Right forelimb (tissue), 1 donor: ENCODE measurements around the gene ARHGAP8.
A peak's percentile ranks its signal among the peaks of the same experiment; 100 is the strongest.
"Not testable (repeated sequence)": the region's sequence is repeated elsewhere in the genome, so short reads cannot be mapped to it uniquely, and the experiment has no call there.

Experiments
- DNase-seq: peaks from one replicate; pipeline ENCODE4 v3.0.0-alpha.2; 2018

ARHGAP8 gene

DNA sequence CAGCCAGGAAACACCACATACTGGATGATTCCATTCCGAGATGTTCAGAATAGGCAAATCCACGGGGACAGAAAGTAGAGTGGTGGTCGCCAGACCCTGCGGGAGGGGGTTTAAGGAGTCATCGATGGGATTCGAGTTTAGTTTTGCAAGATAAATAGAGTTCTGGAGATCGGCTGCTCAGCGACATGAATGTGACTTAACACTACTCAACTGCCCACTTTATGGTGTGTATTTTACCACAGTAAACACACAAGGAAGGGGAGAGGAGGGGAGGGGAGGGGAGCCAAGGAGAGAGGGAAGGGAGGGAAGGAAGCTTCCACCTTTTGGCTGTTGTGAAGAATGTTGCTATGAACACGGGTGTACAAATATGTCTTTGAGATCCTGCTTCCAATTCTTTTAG is 10.4 kb upstream of the ARHGAP8 start:
- no peak for DNase-seq

DNA sequence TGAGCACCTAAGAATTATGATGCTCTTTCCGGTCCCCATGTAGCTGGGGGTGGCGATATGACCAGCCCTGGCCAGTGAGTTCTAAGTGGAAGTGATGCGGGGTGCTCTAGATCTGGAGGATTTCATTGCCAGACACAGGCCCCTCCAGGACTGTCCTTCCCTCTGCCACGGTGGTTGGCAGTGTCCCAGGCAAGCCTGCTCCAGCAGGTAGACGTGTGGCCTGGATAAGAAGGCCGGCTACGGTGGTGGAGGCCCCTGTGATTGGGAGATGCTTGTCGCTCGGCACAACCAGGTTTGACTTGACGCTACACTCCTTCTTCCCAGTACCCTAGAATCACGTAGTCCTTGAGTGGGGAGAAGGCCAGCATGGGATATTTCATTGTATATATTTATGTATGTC is 9.1 kb upstream of the ARHGAP8 start:
- no peak for DNase-seq

DNA sequence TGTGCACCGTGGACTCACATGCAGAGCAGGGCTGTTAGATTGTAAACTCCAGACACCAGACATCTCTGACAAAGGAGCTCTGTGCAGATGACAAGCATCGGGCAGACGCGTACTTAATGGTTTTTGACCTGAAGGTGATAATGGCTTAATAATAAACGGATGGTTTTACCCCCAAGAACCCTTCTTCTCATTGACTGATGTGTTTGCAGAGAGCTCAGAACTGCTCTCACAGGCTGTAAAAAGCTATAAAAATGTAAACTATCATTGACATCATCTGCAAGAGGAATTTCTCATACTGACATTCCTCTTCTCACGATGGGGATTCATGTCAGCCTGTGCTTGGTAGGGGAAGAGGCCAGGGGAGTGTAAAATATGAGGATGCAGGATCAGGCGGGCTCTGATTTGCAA is 8.6 kb upstream of the ARHGAP8 start:
- no peak for DNase-seq

DNA sequence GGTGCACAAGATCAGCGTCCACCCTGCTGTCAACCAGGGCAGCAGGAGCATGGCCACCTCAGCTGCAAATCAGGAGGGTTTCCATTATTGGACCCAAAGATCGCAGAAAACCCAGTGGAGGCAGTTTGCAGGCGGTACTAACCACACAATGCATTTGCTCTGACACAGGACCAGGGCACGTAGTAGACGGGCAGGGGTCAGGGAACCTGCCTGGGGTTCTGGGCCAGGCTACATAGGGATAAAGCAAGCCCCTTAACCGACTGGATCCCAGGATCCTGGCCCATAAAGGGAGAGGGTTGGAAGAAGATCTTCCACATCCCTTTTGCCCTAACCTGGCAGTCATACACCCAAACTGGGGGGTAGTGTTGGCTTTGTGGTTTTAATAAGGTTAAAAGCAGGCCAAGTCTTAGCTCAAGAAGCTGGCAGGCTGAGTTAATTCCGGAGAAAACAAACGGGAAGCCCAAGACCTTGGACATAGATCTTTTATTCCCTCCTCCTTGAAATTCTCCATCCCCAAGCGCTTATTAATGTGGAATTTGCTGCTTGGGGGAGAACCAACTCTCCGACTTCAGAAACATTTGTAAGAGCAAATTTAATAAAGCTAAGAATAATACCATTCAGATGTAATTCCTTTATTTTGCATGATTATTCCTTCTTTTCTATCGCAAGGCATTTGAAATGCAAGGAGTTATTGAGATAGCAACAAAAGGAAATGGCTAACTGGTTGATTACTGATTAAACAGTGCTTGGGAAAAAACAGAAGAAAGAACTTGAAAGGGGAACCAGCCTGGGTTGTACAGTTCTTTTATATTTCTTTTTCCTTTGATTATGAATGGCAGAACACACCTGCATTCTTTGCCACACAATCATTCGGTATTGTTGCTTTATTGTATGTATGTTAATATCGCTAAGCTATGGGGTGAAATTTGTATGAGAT is 6.3 kb upstream of the ARHGAP8 start:
- no peak for DNase-seq

DNA sequence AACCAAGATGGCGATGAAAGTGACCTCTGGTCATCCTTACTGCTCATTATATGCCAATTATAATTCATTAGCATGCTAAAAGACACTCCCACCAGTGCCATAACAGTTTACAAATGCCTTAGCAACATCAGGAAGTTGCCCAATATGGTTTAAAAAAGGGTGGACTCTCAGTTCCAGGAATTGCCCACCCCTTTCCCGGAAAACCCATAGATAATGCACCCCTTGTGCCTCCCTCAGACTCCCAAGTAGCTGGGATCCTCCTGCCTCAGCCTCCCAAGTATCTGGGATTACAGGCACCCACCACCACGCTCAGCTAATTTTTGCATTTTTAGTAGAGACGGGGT is 4.6 kb upstream of the ARHGAP8 start:
- not testable (repeated sequence) for DNase-seq

DNA sequence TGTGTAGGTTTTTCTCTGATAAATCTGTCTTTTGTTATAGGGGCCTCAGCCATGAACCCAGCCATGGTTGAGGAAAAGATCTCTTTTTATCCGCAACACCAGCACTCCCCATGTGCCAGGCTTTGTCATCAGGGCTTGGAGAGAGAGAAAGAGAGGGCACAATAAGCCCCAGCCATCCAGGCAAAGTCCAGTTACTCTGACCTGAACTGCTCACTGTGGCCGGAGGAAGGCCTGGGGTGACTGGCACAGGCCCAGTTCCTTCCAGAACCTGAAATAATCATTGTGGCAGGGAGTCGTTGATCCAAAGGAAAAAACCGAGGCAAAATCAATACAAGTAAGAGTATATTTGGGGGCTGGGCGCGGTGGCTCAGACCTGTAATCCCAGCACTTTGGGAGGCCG is 3.9 kb upstream of the ARHGAP8 start:
- no peak for DNase-seq

DNA sequence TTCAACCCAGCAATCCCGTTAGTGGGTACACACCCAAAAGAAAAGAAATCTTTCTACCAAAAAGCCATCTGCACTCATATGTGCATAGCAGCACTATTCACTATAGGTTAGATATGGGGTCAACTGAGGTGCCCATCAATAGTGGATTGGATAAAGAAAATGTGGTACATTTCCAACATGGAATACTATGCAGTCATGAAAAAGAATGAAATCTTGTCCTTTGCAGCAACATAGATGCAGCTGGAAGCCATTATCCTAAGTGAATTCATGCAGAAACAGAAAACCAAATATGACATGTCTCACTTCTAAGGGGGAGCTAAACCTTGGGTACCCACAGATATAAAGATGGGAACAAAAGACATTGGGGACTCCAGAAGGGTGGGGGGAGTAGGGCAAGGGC is 1.9 kb upstream of the ARHGAP8 start:
- DNase-seq = no peak

DNA sequence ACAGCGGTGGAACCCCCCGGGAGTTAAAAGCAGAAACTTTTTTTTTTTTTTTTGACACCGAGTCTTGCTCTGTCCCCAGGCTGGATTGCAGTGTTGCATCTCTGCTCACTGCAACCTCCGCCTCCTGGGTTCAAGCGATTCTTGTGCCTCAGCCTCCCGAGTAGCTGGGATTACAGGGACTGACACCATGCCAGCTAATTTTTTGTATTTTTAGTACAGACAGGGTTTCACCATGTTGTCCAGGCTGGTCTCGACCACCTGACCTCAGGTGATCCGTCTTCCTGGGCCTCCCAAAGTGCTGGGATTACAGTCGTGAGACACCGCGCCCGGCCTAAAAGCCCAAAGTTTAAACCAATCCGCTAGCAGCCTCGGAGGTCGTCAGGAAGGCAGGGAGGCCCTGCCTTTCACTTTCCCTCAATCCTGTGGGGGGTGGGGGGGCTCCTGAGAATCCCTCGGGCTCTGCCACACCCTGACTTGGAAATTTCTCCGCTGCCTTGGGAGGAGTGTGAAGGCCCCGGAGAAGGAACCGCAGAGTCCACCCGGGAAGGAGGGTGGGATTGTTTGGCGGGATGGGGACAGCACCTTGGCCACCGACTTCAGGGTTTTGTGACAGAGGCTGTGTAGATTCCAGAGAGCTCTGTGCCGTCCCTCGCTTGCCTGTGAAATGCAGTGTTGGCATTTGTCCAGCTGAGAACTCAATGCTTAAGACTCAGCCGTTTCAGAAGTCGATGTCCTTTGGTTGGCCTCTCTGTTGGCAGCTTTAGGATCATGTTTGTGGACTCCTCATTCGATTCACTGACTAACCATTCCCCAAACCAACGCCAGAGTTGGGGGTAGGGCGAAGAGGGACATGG is 1.0 kb downstream of the ARHGAP8 start:
- DNase-seq = peak; percentile 67

DNA sequence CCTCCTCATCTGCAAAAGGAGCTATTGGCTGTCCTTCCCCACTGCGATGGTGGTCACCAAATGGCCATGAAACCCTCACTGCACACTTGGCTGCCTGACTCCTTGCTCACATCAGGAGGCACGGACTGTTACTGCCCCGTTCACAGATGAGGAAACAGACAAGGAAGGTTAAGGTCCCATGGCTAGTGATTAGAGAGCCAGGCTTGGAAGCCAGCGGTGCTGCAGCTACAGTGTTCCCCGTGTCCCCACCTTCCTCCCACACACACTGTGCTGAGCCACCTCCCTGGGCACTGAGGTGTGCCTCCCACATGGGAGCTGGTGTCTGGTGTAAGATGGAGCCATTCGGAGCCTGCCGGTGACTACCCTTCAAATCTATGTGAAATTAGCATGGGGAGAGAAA is 2.6 kb downstream of the ARHGAP8 start:
- no peak for DNase-seq

DNA sequence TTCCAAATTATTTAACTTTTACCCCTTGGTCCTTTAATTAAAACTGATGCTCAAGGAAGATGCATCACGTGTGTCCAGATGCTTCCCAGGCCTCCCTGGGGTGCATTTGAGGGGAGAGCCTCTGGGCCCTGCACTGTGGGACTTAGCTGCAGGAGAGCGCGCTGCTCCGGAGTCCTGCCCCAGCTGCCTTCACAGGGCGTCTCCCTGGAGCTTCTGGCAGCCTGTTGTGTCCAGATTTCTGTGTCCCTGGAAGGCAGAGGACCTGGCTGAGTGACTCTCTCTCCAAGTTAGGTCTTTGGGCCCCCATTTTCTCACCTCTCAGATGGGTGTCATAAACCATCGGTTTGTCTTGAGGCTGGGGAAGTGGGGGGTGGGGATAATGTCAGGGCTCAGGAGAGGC is 3.0 kb downstream of the ARHGAP8 start:
- no peak for DNase-seq

DNA sequence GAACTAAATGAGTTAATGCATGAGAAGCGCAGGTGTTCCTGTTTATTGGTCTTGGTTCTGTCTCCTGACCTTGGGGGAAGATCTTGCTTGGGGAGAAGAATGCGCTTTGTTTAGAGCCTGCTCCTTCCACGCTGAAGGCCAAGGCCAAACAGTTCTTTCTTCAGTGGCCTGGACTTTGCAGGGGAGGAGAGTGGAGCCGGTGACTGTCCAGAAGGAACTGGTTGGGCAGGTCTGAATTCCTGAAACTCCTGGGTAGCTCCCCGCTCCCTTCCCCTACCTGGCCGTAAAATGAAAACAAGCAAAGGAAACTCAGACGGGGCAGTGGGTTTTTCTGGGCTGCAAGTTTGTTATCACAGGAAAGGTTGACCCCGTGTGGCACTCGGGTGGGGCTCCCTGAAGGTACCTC is 3.6 kb downstream of the ARHGAP8 start:
- no peak for DNase-seq

DNA sequence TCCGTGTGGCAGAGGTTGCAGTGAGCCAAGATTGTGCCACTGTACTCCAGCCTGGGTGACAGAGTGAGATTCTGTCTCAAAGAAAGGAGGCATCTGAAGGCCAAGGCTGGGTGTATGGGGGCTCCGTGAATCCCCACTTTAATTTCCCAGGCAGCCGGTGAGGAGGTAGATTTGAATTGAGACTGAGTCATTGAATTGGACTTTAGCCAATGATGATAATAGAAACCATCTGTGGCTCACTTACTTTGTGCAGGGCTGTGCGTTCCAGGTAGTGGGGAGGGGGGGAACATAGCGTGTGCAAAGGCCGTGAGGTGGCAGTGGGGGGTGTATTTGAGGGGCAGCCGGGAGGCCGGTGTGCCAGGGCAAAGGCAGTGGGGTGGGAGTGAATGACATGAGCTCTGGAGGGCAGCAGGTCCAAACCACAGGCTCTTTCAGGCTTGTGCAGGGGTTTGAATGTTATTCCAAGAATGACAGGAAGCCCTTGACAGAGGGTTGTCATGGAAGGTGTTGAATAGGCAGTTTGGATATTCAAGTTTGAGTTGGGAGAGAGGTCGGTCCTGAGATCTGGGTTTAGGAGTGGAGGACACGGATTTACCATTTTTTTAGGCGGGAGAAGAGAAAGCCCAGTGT is 6.1 kb downstream of the ARHGAP8 start:
- peak; percentile 43 for DNase-seq

DNA sequence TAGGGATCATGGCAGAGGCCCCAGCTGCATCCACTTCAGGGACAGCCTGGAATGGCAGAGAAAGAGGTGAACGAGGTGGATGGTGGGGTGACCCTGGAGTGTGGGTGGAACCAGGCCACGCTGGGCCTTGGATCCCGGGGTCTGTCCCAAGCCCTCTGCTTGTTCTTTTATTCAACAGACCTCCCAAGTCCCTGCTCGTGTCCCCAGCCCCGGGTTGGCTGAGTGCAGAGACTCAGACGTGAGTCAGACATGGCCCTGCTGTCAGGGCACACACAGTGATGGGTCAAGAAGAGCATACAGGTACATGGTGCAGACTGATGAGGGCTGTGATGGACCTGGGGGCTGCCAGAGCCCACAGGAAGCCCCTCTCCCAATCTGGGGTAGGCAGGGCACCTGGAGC is 6.6 kb downstream of the ARHGAP8 start:
- DNase-seq = no peak

DNA sequence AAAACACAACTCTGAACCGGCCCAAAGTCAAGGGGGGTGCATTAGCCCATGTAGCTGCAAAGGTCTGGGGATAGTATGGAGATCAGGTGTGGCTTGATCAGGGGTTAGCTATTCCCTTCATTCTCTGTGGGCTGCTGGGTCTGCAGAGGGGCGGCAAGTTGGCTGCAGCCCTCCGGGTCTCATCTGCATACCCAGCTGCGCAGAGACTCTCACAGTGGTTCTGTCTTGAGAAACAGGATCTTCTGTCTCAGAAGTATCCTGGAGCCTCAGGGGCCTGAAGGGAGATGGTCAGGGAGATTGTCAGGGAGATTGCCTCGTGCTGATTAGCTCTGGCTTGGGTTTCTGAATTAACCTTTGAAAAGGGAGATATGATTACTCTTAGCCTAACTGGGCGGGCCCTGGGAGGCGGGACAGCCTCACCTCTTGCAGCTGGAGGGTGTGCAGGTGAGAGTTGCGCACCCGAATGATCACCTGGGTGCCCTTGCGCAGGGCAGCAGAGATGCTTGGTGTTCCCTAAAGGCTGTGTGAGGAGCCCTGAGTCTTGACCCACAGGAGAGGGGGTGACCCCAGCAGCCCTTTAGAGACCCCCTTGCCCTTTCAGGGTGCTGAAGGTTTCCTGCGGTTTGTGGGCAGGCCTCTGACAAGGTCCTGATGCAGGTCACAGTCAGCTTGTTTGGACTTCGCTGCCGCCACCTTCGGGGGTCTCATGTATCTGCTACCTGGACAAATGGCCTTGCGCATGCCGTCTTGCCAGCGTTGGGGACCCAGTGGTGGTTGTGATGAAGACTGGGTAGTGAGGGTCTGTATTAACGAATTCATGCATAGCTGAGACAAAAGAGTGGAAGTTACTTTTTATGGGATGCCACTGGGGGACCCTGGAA is 7.3 kb downstream of the ARHGAP8 start:
- DNase-seq = no peak

DNA sequence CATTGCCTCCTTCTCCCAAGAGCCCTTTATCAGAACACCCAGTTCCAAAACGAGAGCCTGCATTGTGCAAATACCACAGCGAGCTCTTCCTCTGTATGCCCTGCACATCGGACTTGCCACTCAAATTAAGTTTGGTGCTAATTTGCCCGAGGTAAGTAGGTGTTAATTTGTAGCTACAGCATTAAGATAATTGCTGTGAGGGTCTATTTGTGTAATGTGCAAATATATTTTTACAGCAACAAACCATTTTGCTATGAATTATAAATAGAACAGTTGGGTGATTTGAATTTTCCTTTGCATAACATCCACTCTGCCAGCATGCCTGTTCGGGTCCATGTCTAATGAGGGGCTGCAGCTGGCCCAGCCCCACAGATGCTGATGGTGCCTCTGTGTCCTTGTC is 8.1 kb downstream of the ARHGAP8 start:
- no peak for DNase-seq

DNA sequence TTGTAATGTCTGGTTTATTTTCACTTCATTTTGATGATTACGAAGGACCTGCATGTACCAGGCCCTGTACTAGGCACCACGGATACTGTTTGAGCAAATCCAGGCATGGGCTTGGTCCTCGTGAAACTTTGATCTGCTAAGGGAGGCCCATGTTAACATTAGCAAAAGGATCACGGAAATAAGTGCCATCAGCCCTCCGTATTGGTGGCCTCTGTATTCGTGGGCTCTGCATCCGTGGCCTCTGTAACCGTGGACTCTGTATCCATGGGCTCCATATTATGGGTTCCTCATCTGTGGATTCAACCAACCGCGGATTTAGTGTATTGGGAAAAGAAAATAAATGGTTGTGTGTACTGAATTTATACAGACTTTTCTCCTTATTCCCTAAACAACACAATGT is 8.7 kb downstream of the ARHGAP8 start:
- DNase-seq = no peak

DNA sequence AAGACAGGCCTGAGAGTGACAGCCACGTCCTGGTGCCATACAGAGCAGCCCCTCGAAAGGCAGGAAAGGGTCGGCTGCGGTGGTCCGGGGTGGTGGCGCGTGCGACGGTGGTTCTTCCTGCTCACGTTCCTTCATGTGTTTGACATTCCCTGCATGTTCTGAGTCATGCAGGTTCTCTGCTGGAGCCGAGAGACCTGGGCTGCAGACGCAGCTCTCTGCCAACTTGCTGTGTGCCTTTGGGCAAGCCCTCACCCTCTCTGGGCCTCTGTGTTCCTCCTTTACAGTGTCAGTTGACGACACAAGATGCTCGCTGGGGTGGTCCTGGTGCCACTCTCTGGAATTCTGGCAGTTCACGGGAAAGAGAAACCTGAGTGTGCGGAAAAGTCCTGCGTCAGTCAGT is 12.0 kb downstream of the ARHGAP8 start:
- no peak for DNase-seq

DNA sequence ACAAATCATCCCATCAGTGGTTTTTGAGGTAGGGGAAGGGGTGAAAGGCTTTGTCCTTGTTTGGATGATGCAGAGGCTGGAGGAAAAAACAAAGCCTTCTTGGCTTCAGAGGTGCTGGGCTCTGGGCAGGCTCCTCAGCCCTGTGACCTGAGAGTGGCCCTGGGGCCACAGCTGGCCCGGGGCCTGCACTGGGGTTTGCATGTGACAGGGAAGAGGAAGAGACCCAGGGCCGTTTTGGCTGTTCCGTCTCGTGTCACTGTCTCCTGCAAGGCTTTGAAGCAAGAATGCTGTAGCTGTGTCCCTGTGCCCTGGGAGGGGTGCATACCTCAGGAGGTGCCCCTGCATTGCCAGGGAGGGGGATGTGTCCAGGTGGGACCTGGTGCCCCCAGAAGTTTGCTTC is 12.6 kb downstream of the ARHGAP8 start:
- DNase-seq = no peak

DNA sequence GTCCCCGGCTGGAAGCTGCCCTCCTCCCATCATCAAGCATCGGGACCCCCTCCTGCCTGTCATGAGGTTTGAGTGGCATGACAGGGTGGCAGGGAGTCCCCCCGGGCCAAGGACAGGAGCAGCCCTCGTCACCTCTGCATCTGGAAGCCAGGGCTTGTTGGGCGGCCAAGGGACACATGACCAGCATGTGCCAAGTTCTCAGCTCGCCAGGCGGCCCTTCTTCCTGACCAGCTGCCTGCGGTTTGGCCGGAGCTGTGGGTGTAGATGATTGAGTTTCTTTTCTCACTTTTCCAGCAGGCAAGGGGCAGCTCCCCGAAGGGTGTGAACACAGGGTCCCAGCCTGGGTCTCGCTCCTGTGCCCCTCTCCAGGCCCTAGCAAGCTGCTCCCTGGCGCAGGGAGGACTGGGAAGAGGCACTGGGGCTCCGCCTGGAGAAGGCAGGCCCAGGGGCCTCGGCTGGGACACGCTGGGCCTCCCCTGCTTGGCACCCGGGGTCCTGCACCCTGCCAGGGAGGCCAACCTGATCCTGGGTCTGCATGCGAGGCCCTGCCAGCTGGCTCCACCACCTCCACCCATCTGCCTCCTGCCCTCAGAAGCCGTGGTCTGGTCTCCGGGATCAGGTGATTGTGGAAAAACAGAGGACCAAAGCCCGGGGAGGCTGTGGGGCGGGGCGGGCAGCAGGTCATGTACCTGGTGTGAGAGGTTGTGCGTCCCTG is 13.4 kb downstream of the ARHGAP8 start:
- no peak for DNase-seq

DNA sequence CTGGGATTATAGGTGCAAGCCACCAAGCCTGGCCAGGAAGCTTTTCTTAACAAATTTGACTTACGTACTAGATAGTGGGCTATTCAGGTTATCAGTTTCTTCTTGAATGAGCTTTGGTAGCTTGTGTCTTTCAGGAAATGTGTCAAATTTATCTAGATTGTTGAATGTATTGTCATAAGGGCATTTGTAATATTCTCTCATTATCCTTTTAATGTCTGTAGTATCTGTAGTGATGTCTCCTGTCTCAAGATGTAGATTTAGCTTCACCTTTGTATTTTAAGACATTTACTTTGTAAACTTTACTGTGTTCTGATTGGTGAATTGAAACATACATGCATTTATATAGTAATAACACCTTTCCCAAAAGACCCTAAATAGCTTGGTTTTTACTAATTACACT is 20.7 kb downstream of the ARHGAP8 start:
- DNase-seq = no peak

DNA sequence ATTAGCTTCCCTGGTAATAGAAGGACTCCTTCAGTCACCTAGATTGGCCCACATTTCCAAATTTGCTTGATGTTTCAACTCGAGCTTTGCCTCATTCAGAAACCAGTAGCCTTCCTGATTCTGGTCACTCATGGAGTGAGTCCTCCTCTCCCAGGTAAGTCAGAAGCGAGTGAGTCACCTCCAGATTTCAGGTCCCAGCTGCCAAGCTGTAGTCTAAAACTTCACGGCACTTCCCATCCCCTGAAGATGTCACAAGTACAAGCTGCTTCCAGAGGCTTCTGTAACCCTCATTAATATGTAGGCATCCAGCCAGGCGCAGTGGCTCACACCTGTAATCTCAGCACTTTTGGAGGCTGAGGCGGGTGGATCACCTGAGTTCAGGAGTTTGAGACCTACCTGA is 23.5 kb downstream of the ARHGAP8 start:
- no peak for DNase-seq
